Liver (tissue), 9 donors: Measurements from ENCODE around the gene ALKBH4. TPM values are rescaled to one million over a fixed set of nuclear protein-coding genes. Genes with fewer than 3 reads are reported as not detected.

Experiments used
- DNase-seq: peaks from one replicate; pipeline ENCODE4 v3.0.0-alpha.2; 2017; ENCODE audit warnings: low spot score
- H3K27ac ChIP-seq, 2 donors: one replicate each; pipeline ENCODE4 v1.7.0; 2013; ENCODE audit warnings: inconsistent platforms in 2 of 2, low read length in 2 of 2, control low read depth in 1 of 2, low read depth in 1 of 2, mild to moderate bottlenecking in 1 of 2
- H3K27me3 ChIP-seq, 4 donors: one replicate each; pipeline versions ENCODE4 v1.6.1 to v1.7.0; 2013; ENCODE audit warnings: low read length in 3 of 4, inconsistent platforms in 1 of 4, mild to moderate bottlenecking in 1 of 4, moderate library complexity in 1 of 4; ENCODE audit not compliant: control insufficient read depth in 4 of 4, insufficient read depth in 4 of 4
- H3K36me3 ChIP-seq, 4 donors: one replicate each; pipeline versions ENCODE4 v1.6.1 to v1.7.0; 2013; ENCODE audit warnings: low read length in 3 of 4, mild to moderate bottlenecking in 3 of 4, low read depth in 1 of 4, moderate library complexity in 1 of 4; ENCODE audit not compliant: control insufficient read depth in 4 of 4, insufficient read depth in 3 of 4
- H3K4me1 ChIP-seq, 4 donors: one replicate each; pipeline versions ENCODE4 v1.6.1 to v1.7.0; 2013; ENCODE audit warnings: low read length in 3 of 4, mild to moderate bottlenecking in 3 of 4, moderate library complexity in 1 of 4; ENCODE audit not compliant: control insufficient read depth in 4 of 4, insufficient read depth in 4 of 4
- H3K4me3 ChIP-seq, 3 donors: one replicate each; pipeline versions ENCODE4 v1.6.1 to v1.7.0; 2013; ENCODE audit warnings: low read length in 3 of 3, control low read depth in 1 of 3, low read depth in 1 of 3, mild to moderate bottlenecking in 1 of 3
- H3K9ac ChIP-seq, 2 donors: one replicate each; pipeline ENCODE4 v1.7.0; 2013; ENCODE audit warnings: low read length in 2 of 2, mild to moderate bottlenecking in 2 of 2, moderate library complexity in 2 of 2, control low read depth in 1 of 2, low read depth in 1 of 2
- H3K9me3 ChIP-seq, 4 donors: one replicate each; pipeline versions ENCODE4 v1.6.1 to v1.7.0; 2013; ENCODE audit warnings: low read length in 3 of 4; ENCODE audit not compliant: control insufficient read depth in 4 of 4
- ATF3 ChIP-seq: IDR thresholded peaks from 2 replicates; pipeline ENCODE4 v1.6.1; 2016; ENCODE audit warnings: antibody characterized with exemption
- CTCF ChIP-seq: fragments of 150-350 bp; IDR thresholded peaks from 2 replicates; pipeline ENCODE4 v1.5.1; 2017; ENCODE audit warnings: improper control_type of control experiment, low read depth, low read length; ENCODE audit not compliant: missing input control
- EGR1 ChIP-seq, 2 donors: IDR thresholded peaks; 2 replicates each; pipeline ENCODE4 v1.6.1; 2016 to 2018; ENCODE audit warnings: antibody characterized with exemption in 2 of 2, low read depth in 2 of 2
- FOXA1 ChIP-seq: IDR thresholded peaks from 2 replicates; pipeline ENCODE4 v1.6.1; 2016; ENCODE audit warnings: antibody characterized with exemption
- FOXA2 ChIP-seq: IDR thresholded peaks from 2 replicates; pipeline ENCODE4 v1.6.1; 2016; ENCODE audit warnings: antibody characterized with exemption
- GABPA ChIP-seq, 2 donors: IDR thresholded peaks in 1 of 2; conservative IDR thresholded peaks in 1 of 2; 2 replicates each; pipeline ENCODE4 v1.6.1; 2016; ENCODE audit warnings: antibody characterized with exemption in 2 of 2, mild to moderate bottlenecking in 1 of 2, moderate library complexity in 1 of 2
- HNF4A ChIP-seq, 2 donors: conservative IDR thresholded peaks; 2 replicates each; pipeline ENCODE4 v1.6.1; 2016; ENCODE audit warnings: antibody characterized with exemption in 2 of 2, mild to moderate bottlenecking in 2 of 2
- HNF4G ChIP-seq: IDR thresholded peaks from 2 replicates; pipeline ENCODE4 v1.6.1; 2016; ENCODE audit warnings: antibody characterized with exemption
- JUND ChIP-seq, 2 donors: IDR thresholded peaks; 2 replicates each; pipeline ENCODE4 v1.6.1; 2016; ENCODE audit warnings: antibody characterized with exemption in 2 of 2
- MAX ChIP-seq: IDR thresholded peaks from 2 replicates; pipeline ENCODE4 v1.6.1; 2016; ENCODE audit warnings: antibody characterized with exemption
- NR2F2 ChIP-seq: IDR thresholded peaks from 2 replicates; pipeline ENCODE4 v1.6.1; 2016; ENCODE audit warnings: antibody characterized with exemption
- RAD21 ChIP-seq, 2 donors: IDR thresholded peaks; 2 replicates each; pipeline ENCODE4 v1.6.1; 2016; ENCODE audit warnings: antibody characterized with exemption in 2 of 2, mild to moderate bottlenecking in 2 of 2
- REST ChIP-seq: IDR thresholded peaks from 2 replicates; pipeline ENCODE4 v1.6.1; 2016; ENCODE audit warnings: antibody characterized with exemption, mild to moderate bottlenecking
- RXRA ChIP-seq, 2 donors: IDR thresholded peaks; 2 replicates each; pipeline ENCODE4 v1.6.1; 2017 to 2018; ENCODE audit warnings: antibody characterized with exemption in 2 of 2, mild to moderate bottlenecking in 1 of 2
- SP1 ChIP-seq: IDR thresholded peaks from 2 replicates; pipeline ENCODE4 v1.6.1; 2018; ENCODE audit warnings: antibody characterized with exemption, mild to moderate bottlenecking
- TAF1 ChIP-seq: conservative IDR thresholded peaks from 2 replicates; pipeline ENCODE4 v1.6.1; 2016; ENCODE audit warnings: antibody characterized with exemption, mild to moderate bottlenecking
- ZBTB33 ChIP-seq: IDR thresholded peaks from 2 replicates; pipeline ENCODE4 v1.6.1; 2016; ENCODE audit warnings: antibody characterized with exemption
- WGBS: extraction: QIAGEN DNeasy Blood & Tissue Kit; methylation state at CpG from one replicate; pipeline ENCODE4 v1.1.7; 2013; 5-methylcytosine and 5-hydroxymethylcytosine counted together
- polyA plus RNA-seq, 2 donors: library from polyadenylated mRNA; stranded (reverse) in 1 of 2; unstranded in 1 of 2; fragments of 200-250 nt in 1 of 2; fragments of >200 nt in 1 of 2; fragmentation: Nextera tagmentation in 1 of 2; extraction: Ambion mirVana in 1 of 2; gene quantifications; one replicate each; pipeline versions ENCODE4 v1.2.1 to v1.2.3, GENCODE V29; 2013 to 2015
- total RNA-seq, 2 donors: library from RNA; depleted of rRNA; stranded (reverse); fragments of >200 nt; gene quantifications; one replicate each; pipeline ENCODE4 v1.2.3, GENCODE V29; 2014
- donor health status: healthy.
- donor health status: healthy.
- donor health status: healthy.
- donor health status: healthy.
- donor health status: healthy.

ALKBH4 gene
- total and polyA plus RNA-seq, 4 donors = 5.7 to 8.7 (median 6.9) TPM

- TF ChIP-seq GABPA (IDR thresholded peaks at IDR 0.05 in 1 of 2, conservative IDR thresholded peaks at IDR 0.05 in 1 of 2) (no peak), JUND (IDR thresholded peaks at IDR 0.05) (no peak), ATF3 (no peak)
Observed at GRCh38 chr7:102410918-102411317, 53.7 kb downstream of the ALKBH4 start (continued).

GRCh38 chr7:102410123-102410522, 54.5 kb downstream of the ALKBH4 start:
- no peak overlapping the region for H3K9ac ChIP-seq
- no peak overlapping the region for H3K27ac ChIP-seq
- DNase-seq = no peak
- WGBS = 74% methylated on average over 6 of the region's 6 CpGs
- H3K27me3 ChIP-seq = no peaks in the 10 kb centered on the region
- H3K4me3 ChIP-seq = no peak overlapping the region
- no peaks in the 10 kb centered on the region for H3K9me3 ChIP-seq
- TF ChIP-seq HNF4G (no peak), TAF1 (no peak), HNF4A (conservative IDR thresholded peaks at IDR 0.05) (no peak), RXRA (IDR thresholded peaks at IDR 0.05) (no peak), RAD21 (IDR thresholded peaks at IDR 0.05) (no peak), NR2F2 (no peak), MAX (no peak), CTCF (no peak), EGR1 (IDR thresholded peaks at IDR 0.05; ENCODE audit: low read depth in 2 of 2) (no peak), FOXA1 (no peak), JUND (IDR thresholded peaks at IDR 0.05) (no peak), REST (no peak), ZBTB33 (no peak), SP1 (no peak), FOXA2 (no peak), ATF3 (no peak)
- peaks cover 4 to 70% (median 28%) of the 10 kb centered on the region in 4 donors for H3K36me3 ChIP-seq
- no peaks in the 10 kb centered on the region for H3K4me1 ChIP-seq
